PC-9 (cell line): ENCODE measurements around the gene ZBED1.

Source experiments
- EZH2 ChIP-seq: fragments of 200-600 bp; sonication (generic); IDR thresholded peaks from 2 replicates; pipeline ENCODE4 v1.8.0; 2017; ENCODE audit warnings: antibody characterized with exemption, low read depth
- TF ChIP-seq, protein P1 (sequence below): fragments of 200-600 bp; sonication (generic); conservative IDR thresholded peaks from 2 replicates; pipeline ENCODE4 v1.6.1; 2017; ENCODE audit warnings: mixed run types, antibody characterized with exemption, mild to moderate bottlenecking, moderate library complexity

DNA sequence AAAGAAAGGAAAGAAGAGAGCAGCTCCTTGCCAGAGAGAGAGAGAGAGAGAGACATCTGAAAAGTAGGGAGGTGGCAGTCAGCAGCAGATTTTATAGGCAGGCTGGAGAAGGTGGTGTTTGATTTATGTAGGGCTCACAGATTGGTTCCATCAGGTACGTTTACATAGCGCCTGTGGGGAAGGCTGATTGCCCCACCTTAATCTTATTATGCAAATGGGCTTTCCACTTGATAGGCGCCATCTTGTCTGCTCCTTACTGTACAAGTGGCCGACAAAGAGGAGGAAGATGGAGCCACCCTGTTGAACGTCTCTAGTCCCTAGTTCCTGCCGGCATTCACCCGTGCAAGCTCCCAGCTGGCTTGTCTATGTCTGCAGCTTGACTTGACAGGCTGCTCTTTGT lies 49.1 kb upstream of the ZBED1 start:
- TF ChIP-seq, protein P1, sequence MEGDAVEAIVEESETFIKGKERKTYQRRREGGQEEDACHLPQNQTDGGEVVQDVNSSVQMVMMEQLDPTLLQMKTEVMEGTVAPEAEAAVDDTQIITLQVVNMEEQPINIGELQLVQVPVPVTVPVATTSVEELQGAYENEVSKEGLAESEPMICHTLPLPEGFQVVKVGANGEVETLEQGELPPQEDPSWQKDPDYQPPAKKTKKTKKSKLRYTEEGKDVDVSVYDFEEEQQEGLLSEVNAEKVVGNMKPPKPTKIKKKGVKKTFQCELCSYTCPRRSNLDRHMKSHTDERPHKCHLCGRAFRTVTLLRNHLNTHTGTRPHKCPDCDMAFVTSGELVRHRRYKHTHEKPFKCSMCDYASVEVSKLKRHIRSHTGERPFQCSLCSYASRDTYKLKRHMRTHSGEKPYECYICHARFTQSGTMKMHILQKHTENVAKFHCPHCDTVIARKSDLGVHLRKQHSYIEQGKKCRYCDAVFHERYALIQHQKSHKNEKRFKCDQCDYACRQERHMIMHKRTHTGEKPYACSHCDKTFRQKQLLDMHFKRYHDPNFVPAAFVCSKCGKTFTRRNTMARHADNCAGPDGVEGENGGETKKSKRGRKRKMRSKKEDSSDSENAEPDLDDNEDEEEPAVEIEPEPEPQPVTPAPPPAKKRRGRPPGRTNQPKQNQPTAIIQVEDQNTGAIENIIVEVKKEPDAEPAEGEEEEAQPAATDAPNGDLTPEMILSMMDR, result no peak
- no peak for TF ChIP-seq EZH2
